Mesodermal cell (in vitro differentiated cells): ENCODE data around the gene SOX12.

Experiments
- H3K27ac ChIP-seq: 2 replicates; pipeline ENCODE4 v1.7.0; 2013; ENCODE audit warnings: mild to moderate bottlenecking, low read depth, low read length, moderate library complexity; ENCODE audit not compliant: severe bottlenecking
- H3K36me3 ChIP-seq: 2 replicates; pipeline ENCODE4 v1.7.1; 2013; ENCODE audit warnings: mild to moderate bottlenecking, low read length, moderate library complexity; ENCODE audit not compliant: control insufficient read depth, insufficient read depth
- H3K4me1 ChIP-seq: one replicate; pipeline ENCODE4 v1.7.1; 2013; ENCODE audit warnings: mild to moderate bottlenecking, low read length; ENCODE audit not compliant: insufficient read depth, control insufficient read depth, poor library complexity, severe bottlenecking
- H3K4me3 ChIP-seq: 2 replicates; pipeline ENCODE4 v1.7.0; 2013; ENCODE audit warnings: low read length, control low read depth, mild to moderate bottlenecking; ENCODE audit not compliant: insufficient read depth, poor library complexity, severe bottlenecking; ENCODE audit errors: extremely low read depth
- H3K9me3 ChIP-seq: 2 replicates; pipeline ENCODE4 v1.7.1; 2013; ENCODE audit warnings: mild to moderate bottlenecking, low read length, moderate library complexity; ENCODE audit not compliant: control insufficient read depth
- WGBS, 2 experiments: methylation state at CpG; one replicate each; pipeline ENCODE4 v1.1.5; 2013; ENCODE audit warnings: missing lambda C conversion rate in 2 of 2; ENCODE audit not compliant: insufficient coverage in 2 of 2; 5-methylcytosine and 5-hydroxymethylcytosine counted together

SOX12 gene

DNA sequence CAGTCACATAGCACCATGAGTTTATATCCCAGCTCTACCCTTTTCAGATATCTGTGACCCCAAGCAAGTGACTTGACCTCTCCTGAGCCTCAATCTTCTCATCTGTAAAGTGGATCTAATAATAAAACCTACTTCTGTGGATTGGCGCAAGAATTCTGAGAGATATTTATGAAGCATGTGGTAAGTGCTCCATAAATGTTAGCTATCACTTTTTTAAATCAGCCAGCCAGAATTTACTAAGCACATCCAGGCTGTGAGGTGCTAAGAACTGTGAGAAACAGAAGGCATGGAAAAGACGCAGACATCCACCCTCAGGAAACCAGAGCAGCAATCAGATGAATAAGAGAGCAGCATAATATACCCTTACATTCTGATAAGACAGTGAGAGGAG lies 35.7 kb upstream of the SOX12 start:
- peaks cover 34% of the 10 kb centered on the region for H3K36me3 ChIP-seq
- peaks cover 21% of the 10 kb centered on the region for H3K4me1 ChIP-seq
- H3K4me3 ChIP-seq: peak overlapping the region; percentile 87
- peaks cover 6% of the 10 kb centered on the region for H3K9me3 ChIP-seq
- no CpG with 5 or more reads among the region's 2 CpGs for WGBS, 2 experiments
- peak overlapping the region; percentile 61 for H3K27ac ChIP-seq

DNA sequence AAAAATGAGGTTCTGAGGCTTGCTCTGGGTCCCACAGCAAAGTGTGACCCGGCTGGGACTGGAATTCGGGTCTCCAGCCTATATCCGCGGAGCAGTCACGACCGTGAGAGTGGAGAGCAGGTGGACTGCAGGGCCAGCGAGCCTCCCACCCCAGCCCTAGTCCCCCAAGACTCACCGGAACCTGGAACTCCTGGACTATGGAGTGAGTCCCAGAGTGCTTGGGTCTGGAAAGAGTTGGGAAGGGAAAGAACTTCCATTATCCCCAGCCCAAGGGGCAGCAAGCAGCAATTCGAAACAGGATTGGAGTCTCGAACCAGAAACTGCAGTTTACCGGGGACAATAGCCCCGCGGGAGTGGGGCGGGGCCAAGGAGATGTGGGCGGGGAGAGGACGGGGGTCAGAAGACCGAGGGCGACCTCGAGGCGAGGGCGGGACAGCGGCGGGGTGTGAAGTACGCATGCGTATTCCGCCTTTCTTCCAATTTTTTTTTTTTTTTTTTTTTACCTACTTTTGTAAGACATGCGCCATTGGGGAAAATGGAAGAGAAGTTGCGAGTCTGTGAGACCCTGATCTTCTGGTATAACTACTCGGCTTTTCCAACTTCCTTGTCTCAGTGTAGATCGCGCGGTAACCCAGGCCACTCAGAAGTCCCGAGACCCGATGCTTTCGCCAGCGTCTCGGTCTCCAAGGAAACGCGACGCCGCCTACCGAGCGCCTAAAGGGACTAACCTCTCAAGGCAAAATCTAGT lies 35.1 kb upstream of the SOX12 start, which contains the start of gene C20orf96:
TSS of gene C20orf96 (minus strand) at position 667 of the 748 bp plus-strand sequence. CDS start at position 527, 140 bp downstream.
- Histone ChIP-seq H3K36me3 (peaks cover 34% of the 10 kb centered on the region), H3K4me1 (peaks cover 21% of the 10 kb centered on the region), H3K27ac (peak within 1 kb of the TSS; percentile 93), H3K9me3 (peaks cover 6% of the 10 kb centered on the region), H3K4me3 (peak within 1 kb of the TSS; percentile 87)
- 1 to 2% methylated on average over 22 to 28 of the region's 43 CpGs for WGBS, 2 experiments

GRCh38 chr20:294602-295001 lies 30.8 kb upstream of the SOX12 start:
- Histone ChIP-seq H3K36me3 (peaks cover 11% of the 10 kb centered on the region), H3K27ac (no peak overlapping the region), H3K9me3 (no peaks in the 10 kb centered on the region), H3K4me1 (peaks cover 23% of the 10 kb centered on the region), H3K4me3 (no peak overlapping the region)
- WGBS, 2 experiments: 90 to 97% methylated on average over 3 of the region's 5 CpGs

DNA sequence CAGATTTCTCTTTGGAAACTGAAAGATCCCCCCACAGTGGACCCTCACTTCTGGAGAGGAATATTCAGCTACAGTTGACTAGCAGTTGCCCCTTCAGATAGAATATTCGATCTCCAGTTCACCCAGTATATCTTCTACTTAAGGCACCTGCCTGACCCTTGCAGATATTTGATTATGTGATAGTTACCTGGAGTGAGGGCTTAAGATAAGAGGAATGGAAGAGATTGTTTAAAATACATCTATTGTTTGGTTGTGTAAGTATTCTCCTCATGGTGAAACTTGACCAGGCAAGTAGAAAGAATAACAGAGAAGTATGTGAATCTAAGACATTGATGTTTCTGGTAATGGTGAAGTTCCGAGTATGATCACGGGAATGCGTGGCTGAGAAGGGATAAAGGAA lies 29.5 kb upstream of the SOX12 start:
- H3K36me3 ChIP-seq: peaks cover 18% of the 10 kb centered on the region
- H3K4me1 ChIP-seq: peaks cover 28% of the 10 kb centered on the region
- H3K9me3 ChIP-seq: no peaks in the 10 kb centered on the region
- no peak overlapping the region for H3K27ac ChIP-seq
- WGBS, 2 experiments: 91 to 97% methylated on average over 3 of the region's 4 CpGs
- no peak overlapping the region for H3K4me3 ChIP-seq

DNA sequence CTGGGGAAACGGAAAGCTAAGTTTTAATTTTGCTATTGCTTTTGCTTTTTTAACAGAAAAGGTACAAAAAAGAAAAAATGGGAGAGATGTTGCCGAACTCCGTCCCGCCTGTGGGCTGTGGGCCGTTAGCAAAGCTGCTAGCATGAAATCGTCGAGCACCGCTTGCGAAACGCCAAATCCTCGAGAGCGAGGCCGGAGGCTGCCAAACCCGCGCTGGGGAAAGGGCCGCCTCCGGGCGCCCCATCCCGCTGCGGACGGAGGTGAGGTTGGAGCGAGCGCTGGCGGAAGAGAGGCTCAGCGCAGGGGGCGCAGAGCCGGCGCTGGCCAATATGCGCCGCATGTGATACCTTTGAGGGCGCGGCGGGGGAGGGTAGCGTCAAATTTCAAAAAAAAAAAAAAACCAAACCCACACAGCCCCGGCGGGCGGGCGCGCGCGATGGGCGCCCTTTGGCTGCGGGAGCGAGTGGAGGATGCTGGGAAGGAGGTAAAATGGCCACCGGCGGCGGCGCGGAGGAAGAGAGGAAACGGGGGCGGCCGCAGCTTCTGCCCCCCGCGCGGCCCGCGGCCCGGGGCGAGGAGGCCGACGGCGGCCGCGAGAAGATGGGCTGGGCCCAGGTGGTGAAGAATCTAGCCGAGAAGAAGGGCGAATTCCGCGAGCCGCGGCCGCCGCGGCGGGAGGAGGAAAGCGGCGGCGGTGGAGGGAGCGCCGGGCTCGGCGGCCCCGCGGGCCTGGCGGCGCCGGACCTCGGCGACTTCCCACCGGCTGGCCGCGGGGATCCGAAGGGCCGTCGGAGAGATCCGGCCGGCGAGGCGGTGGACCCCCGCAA lies 28.0 kb upstream of the SOX12 start, which contains the start of gene ZCCHC3:
TSS of gene ZCCHC3 (plus strand) at position 473 of the 827 bp plus-strand sequence. CDS start at position 490, 17 bp downstream.
- WGBS, 2 experiments: 1% methylated on average over 60 to 62 of the region's 99 CpGs
- Histone ChIP-seq H3K4me1 (peaks cover 32% of the 10 kb centered on the region), H3K27ac (peak within 1 kb of the TSS; percentile 87), H3K9me3 (no peaks in the 10 kb centered on the region), H3K36me3 (peaks cover 22% of the 10 kb centered on the region), H3K4me3 (peak within 1 kb of the TSS; percentile 95)

DNA sequence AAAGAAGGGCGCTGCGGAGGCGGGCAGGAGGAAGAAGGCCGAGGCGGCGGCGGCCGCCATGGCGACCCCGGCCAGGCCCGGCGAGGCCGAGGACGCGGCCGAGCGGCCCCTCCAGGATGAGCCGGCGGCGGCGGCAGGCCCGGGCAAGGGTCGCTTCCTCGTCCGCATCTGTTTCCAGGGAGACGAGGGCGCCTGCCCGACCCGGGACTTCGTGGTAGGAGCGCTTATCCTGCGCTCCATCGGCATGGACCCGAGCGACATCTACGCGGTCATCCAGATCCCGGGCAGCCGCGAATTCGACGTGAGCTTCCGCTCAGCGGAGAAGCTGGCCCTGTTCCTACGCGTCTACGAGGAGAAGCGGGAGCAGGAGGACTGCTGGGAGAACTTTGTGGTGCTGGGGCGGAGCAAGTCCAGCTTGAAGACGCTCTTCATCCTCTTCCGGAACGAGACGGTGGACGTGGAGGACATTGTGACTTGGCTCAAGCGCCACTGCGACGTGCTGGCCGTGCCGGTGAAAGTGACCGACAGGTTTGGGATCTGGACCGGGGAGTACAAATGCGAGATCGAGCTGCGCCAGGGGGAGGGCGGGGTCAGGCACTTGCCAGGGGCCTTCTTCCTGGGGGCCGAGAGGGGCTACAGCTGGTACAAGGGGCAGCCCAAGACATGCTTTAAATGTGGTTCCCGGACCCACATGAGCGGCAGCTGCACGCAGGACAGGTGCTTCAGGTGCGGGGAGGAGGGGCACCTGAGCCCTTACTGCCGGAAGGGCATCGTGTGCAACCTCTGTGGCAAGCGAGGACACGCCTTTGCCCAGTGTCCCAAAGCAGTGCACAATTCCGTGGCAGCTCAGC lies 27.2 kb upstream of the SOX12 start:
- Histone ChIP-seq H3K27ac (peak overlapping the region; percentile 87), H3K4me1 (peaks cover 28% of the 10 kb centered on the region), H3K4me3 (peak overlapping the region; percentile 95), H3K9me3 (no peaks in the 10 kb centered on the region), H3K36me3 (peaks cover 24% of the 10 kb centered on the region)
- 0 to 1% methylated on average over 47 to 73 of the region's 75 CpGs for WGBS, 2 experiments

GRCh38 chr20:298776-299391 lies 26.5 kb upstream of the SOX12 start:
- peaks cover 28% of the 10 kb centered on the region for H3K4me1 ChIP-seq
- H3K27ac ChIP-seq: peak overlapping the region; percentile 87
- 2 to 3% methylated on average over 7 to 8 of the region's 15 CpGs for WGBS, 2 experiments
- H3K4me3 ChIP-seq: peak overlapping the region; percentile 95
- H3K36me3 ChIP-seq: peaks cover 24% of the 10 kb centered on the region
- H3K9me3 ChIP-seq: no peaks in the 10 kb centered on the region

DNA sequence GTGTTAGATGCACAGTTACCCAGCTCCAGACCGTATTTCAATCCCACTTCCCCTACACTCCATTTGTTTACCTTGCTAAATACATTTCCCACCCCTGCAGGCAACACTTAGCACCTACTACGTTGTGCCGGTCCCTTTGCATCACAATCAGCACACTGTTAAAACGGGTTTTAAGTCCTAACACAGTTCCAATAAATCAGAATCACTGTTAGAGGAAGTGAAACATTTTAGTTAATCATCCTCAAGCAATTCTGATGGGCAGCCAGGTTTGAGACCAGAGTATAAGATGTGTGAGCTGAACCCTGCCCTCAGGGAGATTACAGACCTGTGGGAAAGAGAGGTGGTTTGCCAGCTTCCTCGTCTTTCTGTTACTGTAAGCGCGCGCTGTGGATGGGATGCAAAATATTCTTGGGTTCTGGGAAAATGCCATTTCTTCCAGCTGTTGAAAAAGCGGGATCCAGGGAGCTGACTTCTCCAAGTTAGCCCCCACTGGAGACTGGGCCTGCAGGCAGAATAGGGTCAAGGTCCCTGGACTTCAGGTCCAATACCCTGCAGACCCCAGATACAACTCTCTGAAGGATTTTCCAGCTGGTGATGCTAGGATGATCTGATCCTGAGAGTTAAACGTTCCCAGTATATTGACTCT lies 24.9 kb upstream of the SOX12 start:
- Histone ChIP-seq H3K36me3 (peaks cover 24% of the 10 kb centered on the region), H3K4me1 (peaks cover 28% of the 10 kb centered on the region), H3K4me3 (peak overlapping the region; percentile 95), H3K27ac (peak overlapping the region; percentile 89), H3K9me3 (no peaks in the 10 kb centered on the region)
- WGBS, 2 experiments: 24 to 27% methylated on average over 7 to 9 of the region's 10 CpGs

GRCh38 chr20:301886-302848 lies 23.2 kb upstream of the SOX12 start:
- H3K4me1 ChIP-seq: peaks cover 25% of the 10 kb centered on the region
- no peak overlapping the region for H3K4me3 ChIP-seq
- 64 to 68% methylated on average over 12 to 13 of the region's 13 CpGs for WGBS, 2 experiments
- H3K27ac ChIP-seq: peak overlapping the region; percentile 89
- no peaks in the 10 kb centered on the region for H3K9me3 ChIP-seq
- peaks cover 24% of the 10 kb centered on the region for H3K36me3 ChIP-seq
